H1 (cell line): Measurements from ENCODE around the gene CPT1A. TPM values are rescaled to one million over a fixed set of nuclear protein-coding genes. Genes with fewer than 3 reads are reported as not detected.
A peak's percentile ranks its signal among the peaks of the same experiment; 100 is the strongest.

Source experiments
- CTCF ChIA-PET: fragments of 300-600 bp; sonication (Branson Sonifier 250); formaldehyde crosslinking; loops from one replicate; lab custom pipeline; 2021; ENCODE audit not compliant: partially characterized antibody; lab: Charles Lee
- POLR2A ChIA-PET: fragments of 300-600 bp; sonication (Branson Sonifier 250); formaldehyde crosslinking; loops from one replicate; lab custom pipeline; 2021; ENCODE audit warnings: inconsistent platforms; ENCODE audit not compliant: partially characterized antibody; lab: Charles Lee
- DNase-seq, 2 experiments: peaks; one replicate each; pipeline versions ENCODE4 v3.0.0 to v3.0.0-alpha.2; 2010 to 2022; ENCODE audit warnings: low spot score in 2 of 2, low read depth in 1 of 2, mixed read lengths in 1 of 2
- FAIRE-seq: peaks from 2 replicates; lab custom pipeline; 2011; peaks lifted over from hg19 to GRCh38; lab: Jason Lieb, UNC
- H2AFZ ChIP-seq: 2 replicates; pipeline ENCODE4 v1.8.1; 2012; ENCODE audit warnings: low read length, inconsistent platforms
- H2AK5ac ChIP-seq: 2 replicates; pipeline ENCODE4 v1.6.1; 2013; ENCODE audit warnings: low read depth, low read length
- H2BK120ac ChIP-seq: replicated peaks from 2 replicates; pipeline ENCODE3; 2013; ENCODE audit warnings: low read depth, low read length, inconsistent platforms
- H2BK12ac ChIP-seq: 2 replicates; pipeline ENCODE4 v1.6.1; 2013; ENCODE audit warnings: low read depth, low read length
- H2BK15ac ChIP-seq: 2 replicates; pipeline ENCODE4 v1.6.1; 2013; ENCODE audit warnings: low read length
- H2BK20ac ChIP-seq: 2 replicates; pipeline ENCODE4 v1.6.1; 2013; ENCODE audit warnings: low read length
- H2BK5ac ChIP-seq: 2 replicates; pipeline ENCODE4 v1.6.1; 2013; ENCODE audit warnings: low read depth, low read length
- H3K14ac ChIP-seq: 2 replicates; pipeline ENCODE4 v1.6.1; 2013; ENCODE audit warnings: inconsistent platforms; ENCODE audit not compliant: insufficient read length
- H3K18ac ChIP-seq: 2 replicates; pipeline ENCODE4 v1.6.1; 2013; ENCODE audit warnings: low read length; ENCODE audit errors: extremely low read depth
- H3K23ac ChIP-seq: 2 replicates; pipeline ENCODE4 v1.6.1; 2013; ENCODE audit warnings: inconsistent platforms; ENCODE audit not compliant: insufficient read length
- H3K23me2 ChIP-seq: 2 replicates; pipeline ENCODE4 v1.6.1; 2013; ENCODE audit warnings: low read depth, low read length
- H3K27ac ChIP-seq: 2 replicates; pipeline ENCODE4 v1.6.1; 2011; ENCODE audit warnings: low read depth, low read length, inconsistent platforms
- H3K27me3 ChIP-seq, 4 experiments: replicated peaks in 1 of 4; 1 replicate in 1 of 4; 2 replicates in 3 of 4; pipeline versions ENCODE4 v1.6.1 to v1.8.1; 2011 to 2013; ENCODE audit warnings: low read length in 3 of 4, mild to moderate bottlenecking in 3 of 4, inconsistent platforms in 2 of 4, mixed read lengths in 2 of 4, moderate library complexity in 1 of 4; ENCODE audit not compliant: control insufficient read depth in 3 of 4, insufficient read depth in 3 of 4; ENCODE audit errors: extremely low read depth in 1 of 4
- H3K36me3 ChIP-seq, 4 experiments: 2 replicates each; pipeline versions ENCODE4 v1.6.1 to v1.8.1; 2011 to 2013; ENCODE audit warnings: mild to moderate bottlenecking in 4 of 4, low read length in 3 of 4, moderate library complexity in 2 of 4, control low read depth in 1 of 4, inconsistent platforms in 1 of 4; ENCODE audit not compliant: insufficient read depth in 4 of 4, control insufficient read depth in 2 of 4
- H3K4ac ChIP-seq: replicated peaks from 2 replicates; pipeline ENCODE3; 2013; ENCODE audit warnings: low read length, low read depth, mixed read lengths, inconsistent platforms; ENCODE audit not compliant: insufficient read length
- H3K4me1 ChIP-seq, 4 experiments: replicated peaks in 1 of 4; 1 replicate in 1 of 4; 2 replicates in 3 of 4; pipeline versions ENCODE4 v1.6.1 to v1.8.1; 2011 to 2013; ENCODE audit warnings: low read length in 3 of 4, inconsistent platforms in 2 of 4, mixed read lengths in 1 of 4; ENCODE audit not compliant: insufficient read depth in 4 of 4, control insufficient read depth in 3 of 4
- H3K4me2 ChIP-seq, 2 experiments: 2 replicates each; pipeline versions ENCODE4 v1.6.1 to v1.8.1; 2011 to 2013; ENCODE audit warnings: low read depth in 2 of 2, low read length in 2 of 2, control low read depth in 1 of 2, inconsistent platforms in 1 of 2, mild to moderate bottlenecking in 1 of 2; ENCODE audit not compliant: insufficient read depth in 1 of 2
- H3K4me3 ChIP-seq, 4 experiments: fragments of 200-600, 300-600 bp in 1 of 4; sonication (generic), shearing (Covaris generic), sonication (Bioruptor Twin) in 1 of 4; 2 replicates each; pipeline versions ENCODE4 v1.5.1 to v1.8.1; 2011 to 2016; ENCODE audit warnings: low read length in 4 of 4, low read depth in 3 of 4, control low read depth in 2 of 4, inconsistent platforms in 2 of 4, mild to moderate bottlenecking in 2 of 4, mixed read lengths in 1 of 4, moderate library complexity in 1 of 4; ENCODE audit not compliant: insufficient read depth in 2 of 4; ENCODE audit errors: extremely low read depth in 1 of 4
- H3K56ac ChIP-seq: replicated peaks from 2 replicates; pipeline ENCODE3; 2013; ENCODE audit warnings: low read depth, mild to moderate bottlenecking, mixed read lengths, low read length, inconsistent platforms; ENCODE audit not compliant: insufficient read length
- H3K79me1 ChIP-seq: 2 replicates; pipeline ENCODE4 v1.6.1; 2013; ENCODE audit warnings: low read depth, low read length, control low read depth
- H3K79me2 ChIP-seq, 2 experiments: 2 replicates each; pipeline versions ENCODE4 v1.6.1 to v1.8.1; 2012 to 2013; ENCODE audit warnings: low read length in 2 of 2, mild to moderate bottlenecking in 2 of 2, inconsistent platforms in 1 of 2; ENCODE audit not compliant: insufficient read depth in 2 of 2, control insufficient read depth in 1 of 2
- H3K9ac ChIP-seq, 4 experiments: replicated peaks in 1 of 4; 1 replicate in 1 of 4; 2 replicates in 3 of 4; pipeline versions ENCODE4 v1.6.1 to v1.8.1; 2011 to 2013; ENCODE audit warnings: low read depth in 3 of 4, low read length in 3 of 4, control low read depth in 2 of 4, mild to moderate bottlenecking in 2 of 4, moderate library complexity in 2 of 4, inconsistent platforms in 1 of 4; ENCODE audit errors: extremely low read depth in 1 of 4
- H3K9me3 ChIP-seq, 2 experiments: 2 replicates each; pipeline versions ENCODE4 v1.6.1 to v1.8.1; 2012 to 2013; ENCODE audit warnings: mild to moderate bottlenecking in 2 of 2, moderate library complexity in 2 of 2, control low read depth in 1 of 2, inconsistent platforms in 1 of 2, low read depth in 1 of 2, low read length in 1 of 2, mixed read lengths in 1 of 2; ENCODE audit not compliant: insufficient read depth in 2 of 2
- H4K20me1 ChIP-seq, 2 experiments: replicated peaks in 1 of 2; 2 replicates each; pipeline versions ENCODE3 to v1.8.1; 2011 to 2013; ENCODE audit warnings: inconsistent platforms in 2 of 2, low read length in 2 of 2, mild to moderate bottlenecking in 1 of 2; ENCODE audit not compliant: insufficient read depth in 2 of 2, control insufficient read depth in 1 of 2
- H4K5ac ChIP-seq: 2 replicates; pipeline ENCODE4 v1.6.1; 2013; ENCODE audit warnings: low read length, low read depth, mixed read lengths, inconsistent platforms; ENCODE audit not compliant: insufficient read length
- H4K8ac ChIP-seq: 2 replicates; pipeline ENCODE4 v1.8.0; 2013; ENCODE audit warnings: mild to moderate bottlenecking, moderate library complexity, low read length, inconsistent platforms; ENCODE audit not compliant: insufficient read depth; ENCODE audit errors: extremely low read depth
- H4K91ac ChIP-seq: replicated peaks from 2 replicates; pipeline ENCODE3; 2013; ENCODE audit warnings: low read length, mixed read lengths, inconsistent platforms; ENCODE audit not compliant: insufficient read length
- ATF3 ChIP-seq: IDR thresholded peaks from 2 replicates; pipeline ENCODE4 v1.6.1; 2011; ENCODE audit warnings: low read depth, mild to moderate bottlenecking, low read length; ENCODE audit not compliant: insufficient read depth
- EZH2 ChIP-seq: fragments of 200-600 bp; sonication (generic); IDR thresholded peaks from 2 replicates; pipeline ENCODE4 v1.7.1; 2012; ENCODE audit warnings: low read depth, mild to moderate bottlenecking, moderate library complexity, low read length, inconsistent platforms; ENCODE audit not compliant: severe bottlenecking
- FOSL1 ChIP-seq: IDR thresholded peaks from 2 replicates; pipeline ENCODE4 v1.6.1; 2011; ENCODE audit warnings: mild to moderate bottlenecking, low read depth, low read length, moderate library complexity; ENCODE audit not compliant: insufficient read depth
- KDM5A ChIP-seq: fragments of 200-600 bp; IDR thresholded peaks from 2 replicates; pipeline ENCODE4 v1.7.1; 2012; ENCODE audit warnings: mild to moderate bottlenecking, low read length, inconsistent platforms, mixed read lengths
- MAX ChIP-seq: IDR thresholded peaks from 2 replicates; pipeline ENCODE4 v1.6.1; 2012; ENCODE audit warnings: inconsistent platforms
- NANOG ChIP-seq: IDR thresholded peaks from 2 replicates; pipeline ENCODE4 v1.6.1; 2011; ENCODE audit warnings: low read length, low read depth, mild to moderate bottlenecking, inconsistent platforms; ENCODE audit not compliant: insufficient read depth, poor library complexity, severe bottlenecking
- SIN3A ChIP-seq, 2 experiments: IDR thresholded peaks in 1 of 2; conservative IDR thresholded peaks in 1 of 2; 2 replicates each; pipeline ENCODE4 v1.6.1; 2011 to 2012; ENCODE audit warnings: low read length in 2 of 2, improper control_type of control experiment in 1 of 2, low read depth in 1 of 2, mild to moderate bottlenecking in 1 of 2
- SP2 ChIP-seq: IDR thresholded peaks from 2 replicates; pipeline ENCODE4 v1.6.1; 2012; ENCODE audit warnings: mild to moderate bottlenecking, low read length, inconsistent platforms
- SRF ChIP-seq: IDR thresholded peaks from 2 replicates; pipeline ENCODE4 v1.6.1; 2011; ENCODE audit warnings: mild to moderate bottlenecking, low read depth, low read length, moderate library complexity
- WGBS, 2 experiments: shearing (Covaris generic) in 1 of 2; methylation state at CpG; one replicate each; pipeline versions ENCODE4 v1.1.6 to v1.1.7; 2013 to 2015; ENCODE audit warnings: low lambda C conversion rate in 2 of 2, mixed read lengths in 2 of 2, inconsistent platforms in 1 of 2, low coverage in 1 of 2, missing lambda C conversion rate in 1 of 2; ENCODE audit not compliant: insufficient replicate concordance in 2 of 2, insufficient coverage in 1 of 2, insufficient read length in 1 of 2; ENCODE audit errors: extremely low coverage in 1 of 2, missing lambda C conversion rate in 1 of 2; 5-methylcytosine and 5-hydroxymethylcytosine counted together
- polyA plus RNA-seq, 7 experiments: library from polyadenylated mRNA; depleted of rRNA in 3 of 7; stranded (reverse) in 5 of 7; unstranded in 2 of 7; fragments of >200 nt in 5 of 7; fragments of 200-250 nt in 2 of 7; gene quantifications; 1 replicate in 5 of 7; 2 replicates in 1 of 7; 4 replicates in 1 of 7; pipeline versions ENCODE4 v1.2.1 to v1.2.3, GENCODE V29; 2011 to 2013; ENCODE audit warnings: missing spikeins in 2 of 7, mixed read lengths in 2 of 7
- total RNA-seq: library from RNA; stranded (reverse); fragmentation: NEBNext Ultra II Directional; extraction: Animal tissue kit (Norgen Biotek cat#: 25700); gene quantifications from 2 replicates; pipeline ENCODE4 v1.2.1, GENCODE V29; 2021

Gene CPT1A
- total and polyA plus RNA-seq, 2 of the 8 experiments (the other 6 are each of a cell fraction or from before 2014, with no cell fraction given) = 2.9 to 12.2 TPM

GRCh38 chr11:68840661-68841653 lies 759 bp downstream of the CPT1A start:
- no peak overlapping the region for H4K91ac ChIP-seq
- 0 out of 2 replicates have a peak overlapping the region, but pooled peaks have one; percentile 14 for H4K8ac ChIP-seq
- H3K56ac ChIP-seq = no peak overlapping the region
- H3K23me2 ChIP-seq = peaks cover 25% of the 10 kb centered on the region; the same call in 1 of the 2 replicates
- H3K79me2 ChIP-seq = no peaks in the 10 kb centered on the region
- no peak overlapping the region for H2BK20ac ChIP-seq
- no peaks in the 10 kb centered on the region for H3K79me1 ChIP-seq
- CTCF ChIA-PET = no interaction called here
- H3K18ac ChIP-seq = peak overlapping the region; percentile 71
- no peak overlapping the region for H2BK15ac ChIP-seq
- no peak overlapping the region; a peak in 1 of 7 replicates for H3K9ac ChIP-seq
- H3K4me1 ChIP-seq = peaks cover 3 to 12% (median 7%) of the 10 kb centered on the region in 4 experiments; a peak in 6 of 7 replicates
- no peaks in the 10 kb centered on the region for H3K36me3 ChIP-seq
- H3K27me3 ChIP-seq = peaks cover 27 to 65% (median 53%) of the 10 kb centered on the region in 4 experiments
- no peak overlapping the region for H2BK120ac ChIP-seq
- WGBS, 2 experiments = 1% methylated on average over 17 of the region's 90 CpGs; no CpG with 5 or more reads in 1 of the 2 experiments
- peak overlapping the region; percentile 17; the same call in 1 of the 2 replicates for H2BK12ac ChIP-seq
- no peak overlapping the region for H3K4ac ChIP-seq
- H2AFZ ChIP-seq = no peak overlapping the region
- H3K9me3 ChIP-seq = no peaks in the 10 kb centered on the region
- POLR2A ChIA-PET = interaction anchor here (2.0 kb wide), 1 partner anchor 14 kb away, joined by 6 read pairs; no protein-coding TSS in a partner anchor
- no peak overlapping the region for H3K27ac ChIP-seq
- H4K5ac ChIP-seq = no peak overlapping the region
- H3K4me3 ChIP-seq = peak overlapping the region; percentile 31 to 69 (median 54)
- FAIRE-seq = no peak
- H4K20me1 ChIP-seq = peaks cover 2 to 5% of the 10 kb centered on the region in 2 experiments
- H2AK5ac ChIP-seq = no peak overlapping the region
- no peak overlapping the region for H3K14ac ChIP-seq
- H2BK5ac ChIP-seq = no peak overlapping the region
- no peak overlapping the region for H3K23ac ChIP-seq
- H3K4me2 ChIP-seq = peak overlapping the region; percentile 93 to 100
- DNase-seq = peak in 1 of 2 experiments; percentile 73
- TF ChIP-seq MAX = peak; percentile 84
- TF ChIP-seq SP2 = no peak
- TF ChIP-seq KDM5A = no peak
- TF ChIP-seq FOSL1 = no peak
- TF ChIP-seq EZH2 = peak; percentile 43
- no peak for TF ChIP-seq SRF
- no peak for TF ChIP-seq ATF3
- TF ChIP-seq NANOG = no peak
- no peak for TF ChIP-seq SIN3A (conservative IDR thresholded peaks at IDR 0.05 in 1 of 2, IDR thresholded peaks at IDR 0.05 in 1 of 2; ENCODE audit: low read depth in 1 of 2, low read length in 2 of 2)
